GM12864 (cell line): Measurements from ENCODE around the gene ELMO2.

Source experiments
- DNase-seq: peaks from one replicate; pipeline ENCODE4 v3.0.0-alpha.2; 2011; ENCODE audit warnings: low read depth
- H3K4me3 ChIP-seq: 2 replicates; pipeline ENCODE4 v1.5.1; 2011; ENCODE audit warnings: mild to moderate bottlenecking, low read depth, low read length, control low read depth
- TF ChIP-seq, protein P1 (sequence below): IDR thresholded peaks from 2 replicates; pipeline ENCODE4 v1.5.1; 2011; ENCODE audit warnings: low read depth, mild to moderate bottlenecking, moderate library complexity, low read length, control low read depth, inconsistent platforms; ENCODE audit errors: missing control alignments

Gene ELMO2

DNA sequence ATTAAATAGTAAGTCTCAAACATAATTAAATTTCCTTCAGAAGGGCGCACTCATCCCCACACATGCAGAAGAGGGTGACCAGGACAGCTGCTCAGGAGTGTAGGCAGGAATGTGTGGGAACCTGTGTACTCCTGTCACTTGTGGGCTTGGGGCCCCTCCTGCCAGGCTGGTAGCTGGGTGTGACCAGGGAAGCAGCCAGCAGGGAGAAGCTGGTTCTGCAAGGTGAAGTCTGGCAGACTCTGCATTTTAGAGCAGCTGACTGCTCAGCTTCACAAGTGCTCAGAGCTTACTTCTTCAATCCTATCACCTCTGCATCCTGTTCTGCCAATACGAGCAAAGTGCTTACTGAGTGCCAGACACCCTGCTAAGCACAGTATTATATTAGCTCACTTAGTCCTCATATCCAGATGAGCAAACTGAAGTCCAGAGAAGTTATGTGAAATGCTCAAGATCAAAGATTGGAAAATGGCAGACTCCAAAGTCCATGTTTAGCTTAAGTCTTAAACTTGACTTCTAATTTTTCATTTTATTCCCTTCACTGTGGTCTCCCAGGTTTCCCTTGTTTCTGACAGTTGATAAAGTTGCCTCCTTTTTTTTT, 27.9 kb downstream of the ELMO2 start:
- TF ChIP-seq, protein P1, sequence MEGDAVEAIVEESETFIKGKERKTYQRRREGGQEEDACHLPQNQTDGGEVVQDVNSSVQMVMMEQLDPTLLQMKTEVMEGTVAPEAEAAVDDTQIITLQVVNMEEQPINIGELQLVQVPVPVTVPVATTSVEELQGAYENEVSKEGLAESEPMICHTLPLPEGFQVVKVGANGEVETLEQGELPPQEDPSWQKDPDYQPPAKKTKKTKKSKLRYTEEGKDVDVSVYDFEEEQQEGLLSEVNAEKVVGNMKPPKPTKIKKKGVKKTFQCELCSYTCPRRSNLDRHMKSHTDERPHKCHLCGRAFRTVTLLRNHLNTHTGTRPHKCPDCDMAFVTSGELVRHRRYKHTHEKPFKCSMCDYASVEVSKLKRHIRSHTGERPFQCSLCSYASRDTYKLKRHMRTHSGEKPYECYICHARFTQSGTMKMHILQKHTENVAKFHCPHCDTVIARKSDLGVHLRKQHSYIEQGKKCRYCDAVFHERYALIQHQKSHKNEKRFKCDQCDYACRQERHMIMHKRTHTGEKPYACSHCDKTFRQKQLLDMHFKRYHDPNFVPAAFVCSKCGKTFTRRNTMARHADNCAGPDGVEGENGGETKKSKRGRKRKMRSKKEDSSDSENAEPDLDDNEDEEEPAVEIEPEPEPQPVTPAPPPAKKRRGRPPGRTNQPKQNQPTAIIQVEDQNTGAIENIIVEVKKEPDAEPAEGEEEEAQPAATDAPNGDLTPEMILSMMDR, result no peak
- no peak overlapping the region for H3K4me3 ChIP-seq
- DNase-seq, result no peak

DNA sequence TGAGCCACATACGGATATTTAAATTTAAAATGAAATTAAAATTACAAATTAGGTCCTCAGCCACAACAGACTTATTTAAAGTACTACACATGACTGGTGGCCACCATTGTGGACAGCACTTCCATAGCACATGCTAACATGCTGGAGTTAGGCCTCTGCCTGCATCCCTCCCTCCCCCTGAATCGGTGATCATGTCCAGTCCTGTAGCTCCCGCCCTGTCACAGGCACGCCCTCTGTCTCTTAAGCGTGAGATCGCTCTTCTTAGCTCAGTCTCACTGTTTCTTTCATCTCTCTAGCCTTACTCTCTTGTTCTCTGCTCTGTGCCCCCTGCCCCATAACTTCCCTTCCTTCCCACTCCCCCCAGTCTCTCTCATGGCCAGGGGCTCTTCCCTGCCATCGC, 28.9 kb downstream of the ELMO2 start:
- TF ChIP-seq, protein P1, result no peak
- no peak overlapping the region for H3K4me3 ChIP-seq
- DNase-seq, result no peak

DNA sequence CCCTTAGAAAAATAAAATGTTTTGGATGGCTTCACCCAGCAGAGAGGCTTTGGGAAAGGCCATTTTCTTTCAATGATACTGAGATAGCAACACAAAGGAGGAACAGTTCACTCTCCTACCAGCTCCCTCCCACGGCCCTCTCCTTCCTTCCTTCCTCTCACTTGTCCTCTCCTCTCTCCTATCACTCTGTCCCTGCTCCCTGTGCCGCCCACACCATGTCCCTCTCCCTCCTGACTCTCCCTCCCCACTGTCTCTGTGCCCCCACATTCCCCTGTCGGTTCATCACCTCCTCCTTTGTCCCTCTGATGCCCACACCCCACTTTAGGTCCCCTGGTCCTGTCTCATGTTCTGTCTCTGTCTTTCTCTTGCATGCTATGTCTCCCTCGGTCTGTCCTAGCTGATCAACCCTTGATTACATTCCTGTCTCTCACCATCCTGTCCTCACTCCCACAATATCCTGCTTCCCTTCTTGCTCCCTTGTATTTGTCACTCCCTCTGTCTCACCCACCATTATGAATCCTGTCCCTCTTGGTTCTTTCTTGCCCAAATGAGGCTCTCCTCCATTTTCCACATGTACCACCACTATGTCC, 30.1 kb downstream of the ELMO2 start:
- TF ChIP-seq, protein P1, result no peak
- no peak overlapping the region for H3K4me3 ChIP-seq
- no peak for DNase-seq

DNA sequence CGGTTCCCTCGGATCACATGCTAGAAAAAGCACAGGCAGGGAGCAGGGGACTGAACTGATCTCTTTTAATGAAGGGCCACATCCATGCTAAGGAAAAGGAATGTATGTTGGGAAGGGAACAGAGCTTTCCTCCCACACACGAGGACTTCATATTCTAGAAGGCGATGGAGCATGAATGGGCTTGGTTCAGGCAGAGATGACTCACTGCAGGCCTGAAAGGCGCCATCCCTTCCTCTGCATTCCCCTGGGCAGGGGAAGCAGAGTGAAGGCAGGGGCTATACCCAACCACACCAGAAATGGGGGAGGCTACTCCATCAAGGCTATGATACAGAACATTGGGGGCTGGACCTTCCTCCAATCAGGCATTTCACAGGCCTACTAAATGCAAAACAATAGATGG, 30.6 kb downstream of the ELMO2 start:
- TF ChIP-seq, protein P1, result no peak
- no peak for DNase-seq

DNA sequence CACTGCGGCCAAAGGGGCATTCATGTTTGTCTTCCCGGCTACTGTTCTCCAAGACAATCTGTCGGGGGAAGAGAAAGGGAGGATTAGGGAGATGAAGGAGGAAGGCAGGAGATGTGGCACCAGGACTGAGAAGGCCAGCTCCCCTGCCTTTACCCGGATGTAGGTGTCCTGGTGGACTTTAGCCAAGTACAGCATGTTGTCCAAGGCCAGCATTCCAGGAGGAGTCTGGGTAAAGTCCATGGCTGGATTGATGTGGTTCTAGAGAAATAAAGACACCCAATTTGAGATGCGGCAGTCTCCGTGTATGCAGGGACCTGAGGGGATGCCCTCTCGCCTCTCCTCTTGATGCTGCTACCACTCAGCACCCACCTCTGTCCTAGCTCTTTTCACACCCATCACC, 32.0 kb downstream of the ELMO2 start:
- TF ChIP-seq, protein P1, result no peak
- no peak overlapping the region for H3K4me3 ChIP-seq
- DNase-seq, result no peak

More for the DNA sequence above, 30.6 kb downstream of the ELMO2 start:
- no peak overlapping the region for H3K4me3 ChIP-seq

DNA sequence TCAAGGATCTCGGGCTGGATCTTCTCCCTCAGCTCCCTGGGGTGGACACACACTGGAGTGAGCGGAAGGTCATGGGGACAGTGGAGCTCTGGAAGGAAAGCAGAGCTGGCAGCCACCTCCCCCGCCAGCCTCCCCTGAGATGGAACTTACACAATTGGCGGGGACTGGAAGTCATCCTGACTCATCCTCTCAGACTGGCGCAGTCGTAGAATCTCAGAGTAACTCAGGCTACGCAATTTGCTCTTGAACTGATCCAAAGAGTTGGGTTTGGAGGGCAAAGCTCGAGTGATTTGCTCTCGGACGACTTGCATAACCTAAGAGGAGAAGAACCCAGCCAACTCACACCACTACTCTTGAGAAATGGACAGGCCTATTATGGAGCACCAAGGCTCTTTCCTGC, 34.8 kb downstream of the ELMO2 start:
- no peak overlapping the region for H3K4me3 ChIP-seq
- DNase-seq, result no peak
- TF ChIP-seq, protein P1, result no peak

DNA sequence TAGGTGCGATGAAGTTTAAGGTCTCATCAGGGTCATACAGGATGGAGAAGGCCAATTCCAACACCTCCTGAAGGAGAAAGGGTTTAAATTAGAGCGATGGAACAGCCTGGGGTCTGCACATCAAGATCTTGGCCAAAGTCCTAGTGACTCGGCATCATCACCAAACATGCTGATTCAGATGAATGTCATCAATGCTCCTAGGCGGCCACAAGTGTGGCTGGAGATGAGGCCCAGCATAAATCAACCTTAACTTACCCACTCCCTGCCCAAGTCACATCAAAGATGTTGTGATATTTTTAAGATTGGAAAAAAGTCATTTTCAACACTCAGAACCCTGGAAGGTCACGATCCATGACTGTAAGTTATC, 37.5 kb downstream of the ELMO2 start:
- TF ChIP-seq, protein P1, result no peak
- no peak overlapping the region for H3K4me3 ChIP-seq

More for the DNA sequence above, 37.5 kb downstream of the ELMO2 start:
- no peak for DNase-seq
